Gastroesophageal sphincter (tissue), 4 donors: ENCODE measurements around the gene GRIA3. TPM values are rescaled to one million over a fixed set of nuclear protein-coding genes. Genes with fewer than 3 reads are reported as not detected.

ENCODE experiments used
- ATAC-seq: fragments of 150-250 bp; one replicate; pipeline ENCODE4 v1.9.1; 2016; ENCODE audit warnings: mild to moderate bottlenecking, moderate library complexity
- H3K27ac ChIP-seq, 4 donors: fragments of 200-600 bp; sonication (generic) in 3 of 4; 1 replicate in 3 of 4; 2 replicates in 1 of 4; pipeline ENCODE4 v1.5.1; 2016 to 2019
- H3K27me3 ChIP-seq: fragments of 200-600 bp; sonication (generic); one replicate; pipeline ENCODE4 v1.5.1; 2019
- H3K36me3 ChIP-seq, 2 donors: fragments of 200-600 bp; sonication (generic); one replicate each; pipeline ENCODE4 v1.5.1; 2019; ENCODE audit warnings: control low read depth in 1 of 2
- H3K4me1 ChIP-seq, 3 donors: fragments of 200-600 bp; sonication (generic); 1 replicate in 2 of 3; 2 replicates in 1 of 3; pipeline ENCODE4 v1.5.1; 2016 to 2019; ENCODE audit warnings: control low read depth in 2 of 3
- H3K4me3 ChIP-seq, 2 donors: fragments of 200-600 bp; sonication (generic); one replicate each; pipeline ENCODE4 v1.5.1; 2019; ENCODE audit warnings: mild to moderate bottlenecking in 1 of 2, moderate library complexity in 1 of 2
- H3K9me3 ChIP-seq, 3 donors: fragments of 200-600 bp; sonication (generic); one replicate each; pipeline ENCODE4 v1.5.1; 2017 to 2019; ENCODE audit warnings: control low read depth in 2 of 3
- CTCF ChIP-seq, 4 experiments: fragments of 200-600 bp in 2 of 4; fragments of 450-650 bp in 2 of 4; sonication (generic) in 1 of 4; IDR thresholded peaks; one replicate each; pipeline ENCODE4 v1.5.1; 2017 to 2019; ENCODE audit warnings: antibody characterized with exemption in 4 of 4, mild to moderate bottlenecking in 2 of 4, moderate library complexity in 2 of 4
- EP300 ChIP-seq: sonication (generic); formaldehyde crosslinking; IDR thresholded peaks from one replicate; pipeline ENCODE4 v1.6.1; 2017; ENCODE audit warnings: antibody characterized with exemption, mild to moderate bottlenecking
- POLR2A ChIP-seq, 2 donors: fragments of 450-650 bp; IDR thresholded peaks; one replicate each; pipeline ENCODE4 v1.6.1; 2017; ENCODE audit warnings: antibody characterized with exemption in 2 of 2, mild to moderate bottlenecking in 2 of 2, moderate library complexity in 1 of 2
- POLR2AphosphoS5 ChIP-seq: sonication (generic); formaldehyde crosslinking; IDR thresholded peaks from one replicate; pipeline ENCODE4 v1.6.1; 2017; ENCODE audit warnings: antibody characterized with exemption
- WGBS, 2 donors: methylation state at CpG; one replicate each; pipeline ENCODE4 v1.1.5; 2018; ENCODE audit warnings: low coverage in 1 of 2; 5-methylcytosine and 5-hydroxymethylcytosine counted together
- total RNA-seq, 4 donors: library from RNA; depleted of rRNA; stranded (reverse); fragments of >200 nt; gene quantifications; one replicate each; pipeline ENCODE4 v1.1.0, GENCODE V29; 2016

The GRIA3 gene
- total RNA-seq = 1 to 10 TPM in 2 of 4 donors, under 1 TPM in 2; 0.07 to 2.5 (median 1.1) TPM

- H3K4me1 ChIP-seq = peaks cover 0 to 13% (median 0%) of the 10 kb centered on the region in 3 donors
- peak; percentile 32 for ATAC-seq
- H3K4me3 ChIP-seq = peak within 1 kb of the TSS; percentile 14 to 46
- no peaks in the 10 kb centered on the region for H3K36me3 ChIP-seq
- no peak within 1 kb of the TSS for H3K27ac ChIP-seq
- 35% methylated on average over 5 of the region's 33 CpGs; no CpG with 5 or more reads in 1 of the 2 donors for WGBS, 2 donors
- no peaks in the 10 kb centered on the region for H3K27me3 ChIP-seq
- H3K9me3 ChIP-seq = no peaks in the 10 kb centered on the region
- TF ChIP-seq POLR2AphosphoS5 (no peak), POLR2A (IDR thresholded peaks at IDR 0.05) (no peak), CTCF (IDR thresholded peaks at IDR 0.05) (no peak), EP300 (no peak)
Measured at GRCh38 chrX:123184219-123184865, at the start of gene GRIA3. GRIA3 (plus strand) TSS chrX:123184278; CDS start chrX:123184536, 258 bp downstream.

GRCh38 chrX:123138473-123138872 lies 45.6 kb upstream of the GRIA3 start:
- Histone ChIP-seq H3K9me3 (no peaks in the 10 kb centered on the region), H3K27me3 (no peaks in the 10 kb centered on the region), H3K27ac (no peak overlapping the region), H3K36me3 (no peaks in the 10 kb centered on the region), H3K4me3 (no peak overlapping the region), H3K4me1 (no peaks in the 10 kb centered on the region)
- TF ChIP-seq POLR2AphosphoS5 (no peak), CTCF (IDR thresholded peaks at IDR 0.05) (no peak), POLR2A (IDR thresholded peaks at IDR 0.05) (no peak), EP300 (no peak)
- WGBS, 2 donors = 22 to 67% methylated on average over 1 of the region's 1 CpG
- ATAC-seq = peak; percentile 70

GRCh38 chrX:123140454-123140853 lies 43.6 kb upstream of the GRIA3 start:
- no peak for ATAC-seq
- H3K27me3 ChIP-seq = no peaks in the 10 kb centered on the region
- no peaks in the 10 kb centered on the region for H3K9me3 ChIP-seq
- H3K36me3 ChIP-seq = no peaks in the 10 kb centered on the region
- no peak overlapping the region for H3K4me3 ChIP-seq
- no peak for TF ChIP-seq POLR2A (IDR thresholded peaks at IDR 0.05)
- no peak for TF ChIP-seq POLR2AphosphoS5
- no peak for TF ChIP-seq EP300
- TF ChIP-seq CTCF (IDR thresholded peaks at IDR 0.05) = no peak
- H3K27ac ChIP-seq = no peak overlapping the region
- WGBS, 2 donors = 76 to 86% methylated on average over 1 to 5 of the region's 5 CpGs
- H3K4me1 ChIP-seq = no peaks in the 10 kb centered on the region

GRCh38 chrX:123140904-123141303 lies 43.2 kb upstream of the GRIA3 start:
- H3K36me3 ChIP-seq = no peaks in the 10 kb centered on the region
- no peak for TF ChIP-seq POLR2AphosphoS5
- TF ChIP-seq CTCF (IDR thresholded peaks at IDR 0.05) = no peak
- TF ChIP-seq EP300 = no peak
- TF ChIP-seq POLR2A (IDR thresholded peaks at IDR 0.05) = no peak
- no peaks in the 10 kb centered on the region for H3K4me1 ChIP-seq
- H3K27me3 ChIP-seq = no peaks in the 10 kb centered on the region
- WGBS, 2 donors = 22 to 44% methylated on average over 1 of the region's 1 CpG
- ATAC-seq = no peak
- H3K9me3 ChIP-seq = no peaks in the 10 kb centered on the region
- H3K4me3 ChIP-seq = no peak overlapping the region
- H3K27ac ChIP-seq = no peak overlapping the region

- H3K36me3 ChIP-seq = no peaks in the 10 kb centered on the region
- H3K4me1 ChIP-seq = no peaks in the 10 kb centered on the region
- H3K4me3 ChIP-seq = no peak overlapping the region
- H3K9me3 ChIP-seq = no peaks in the 10 kb centered on the region
- no peaks in the 10 kb centered on the region for H3K27me3 ChIP-seq
- WGBS, 2 donors = 45 to 63% methylated on average over 2 of the region's 7 CpGs
- TF ChIP-seq CTCF (IDR thresholded peaks at IDR 0.05) (no peak), POLR2AphosphoS5 (no peak), POLR2A (IDR thresholded peaks at IDR 0.05) (no peak), EP300 (no peak)
- ATAC-seq = no peak
- H3K27ac ChIP-seq = no peak overlapping the region
Measured at GRCh38 chrX:123153846-123154335, 30.2 kb upstream of the GRIA3 start.
